Measurements from ENCODE around the gene RAB14.
A peak's percentile ranks its signal among the peaks of the same experiment; 100 is the strongest.
"Not testable (repeated sequence)": the region's sequence is repeated elsewhere in the genome, so short reads cannot be mapped to it uniquely, and the experiment has no call there.

RAB14 gene

GRCh38 chr9:121150188-121150587 lies 51.5 kb downstream of the RAB14 start:
- DNase-seq = no peak

GRCh38 chr9:121144482-121144881 lies 57.2 kb downstream of the RAB14 start:
- no peak for DNase-seq

DNA sequence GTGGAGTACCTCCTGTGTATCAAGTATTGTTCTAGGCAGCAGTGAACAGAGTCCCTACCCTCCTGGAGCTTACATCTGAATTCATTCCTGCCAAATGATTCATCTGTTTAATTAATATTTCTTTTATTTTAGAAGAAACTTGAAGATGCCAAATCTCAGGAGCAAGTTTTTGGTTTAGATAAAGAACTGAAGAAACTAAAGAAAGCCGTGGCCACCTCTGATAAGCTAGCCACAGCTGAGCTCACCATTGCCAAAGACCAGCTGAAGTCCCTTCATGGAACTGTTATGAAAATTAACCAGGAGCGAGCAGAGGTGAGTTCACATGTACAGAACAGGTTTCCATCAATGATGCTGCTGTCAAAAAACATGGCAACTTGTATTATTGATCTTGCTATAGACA lies 57.9 kb downstream of the RAB14 start:
- DNase-seq = no peak

GRCh38 chr9:121141706-121142105 lies 60.0 kb downstream of the RAB14 start:
- DNase-seq = no peak

DNA sequence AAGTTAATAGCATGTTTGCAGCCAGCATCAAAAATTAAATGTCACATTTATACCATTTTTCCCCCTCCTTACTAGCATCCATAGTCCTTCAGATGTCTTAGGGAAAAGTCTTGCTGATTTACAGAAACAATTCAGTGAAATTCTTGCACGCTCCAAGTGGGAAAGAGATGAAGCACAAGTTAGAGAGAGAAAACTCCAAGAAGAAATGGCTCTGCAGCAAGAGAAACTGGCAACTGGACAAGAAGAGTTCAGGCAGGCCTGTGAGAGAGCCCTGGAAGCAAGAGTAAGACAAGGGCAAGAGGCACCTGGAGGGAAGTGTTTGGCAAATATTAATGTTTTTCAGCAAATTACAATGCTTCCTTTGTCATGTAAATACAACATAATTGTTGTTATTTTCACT lies 60.4 kb downstream of the RAB14 start:
- DNase-seq = no peak

GRCh38 chr9:121140162-121140561 lies 61.5 kb downstream of the RAB14 start:
- DNase-seq = no peak

GRCh38 chr9:121138973-121139372 lies 62.7 kb downstream of the RAB14 start:
- no peak for DNase-seq

GRCh38 chr9:121138561-121138960 lies 63.1 kb downstream of the RAB14 start:
- DNase-seq = no peak

GRCh38 chr9:121135642-121136041 lies 66.0 kb downstream of the RAB14 start:
- no peak for DNase-seq

- peak; percentile 48 to 70 for DNase-seq
Observed at GRCh38 chr9:121133104-121133816, 68.4 kb downstream of the RAB14 start.

DNA sequence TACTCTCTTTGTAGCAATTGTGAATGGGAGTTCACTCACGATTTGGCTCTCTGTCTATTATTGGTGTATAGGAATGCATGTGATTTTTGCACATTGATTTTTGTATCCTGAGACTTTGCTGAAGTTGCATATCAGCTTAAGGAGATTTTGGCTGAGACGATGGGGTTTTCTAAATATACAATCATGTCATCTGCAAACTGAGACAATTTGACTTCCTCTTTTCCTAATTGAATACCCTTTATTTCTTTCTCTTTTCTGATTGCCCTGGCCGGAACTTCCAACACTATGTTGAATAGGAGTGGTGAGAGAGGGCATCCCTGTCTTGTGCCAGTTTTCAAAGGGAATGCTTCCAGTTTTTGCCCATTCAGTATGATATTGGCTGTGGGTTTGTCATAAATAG lies 72.3 kb downstream of the RAB14 start:
- DNase-seq = not testable (repeated sequence)

Data from activated T-cell treated with anti-CD3 and anti-CD28 coated beads, Interleukin-2, amount 50 U/mL, for 48 hours (primary cell).